Spleen (tissue), 7 donors: ENCODE results near the gene ROR1.

Source experiments
- POLR2AphosphoS5 ChIP-seq, 3 donors: sonication (generic); formaldehyde crosslinking; IDR thresholded peaks; one replicate each; pipeline ENCODE4 v1.5.1; 2017; ENCODE audit warnings: antibody characterized with exemption in 3 of 3
- TF ChIP-seq, protein P1 (sequence below), 11 experiments: fragments of 200-600 bp in 7 of 11; fragments of 450-650 bp in 4 of 11; sonication (generic) in 4 of 11; IDR thresholded peaks in 8 of 11; conservative IDR thresholded peaks in 3 of 11; 1 replicate in 7 of 11; 2 replicates in 4 of 11; pipeline versions ENCODE4 v1.4.0 to v1.8.0; 2016 to 2021; ENCODE audit warnings: antibody characterized with exemption in 11 of 11, inconsistent platforms in 4 of 11, mild to moderate bottlenecking in 1 of 11
- donor health status: DM: no; HTN: no; CAD: no; lungs with moderate emphysema.
- donor health status: DM: no; HTN: no; CAD: no.
- donor health status: DM: no; HTN: no; CAD: no.

DNA sequence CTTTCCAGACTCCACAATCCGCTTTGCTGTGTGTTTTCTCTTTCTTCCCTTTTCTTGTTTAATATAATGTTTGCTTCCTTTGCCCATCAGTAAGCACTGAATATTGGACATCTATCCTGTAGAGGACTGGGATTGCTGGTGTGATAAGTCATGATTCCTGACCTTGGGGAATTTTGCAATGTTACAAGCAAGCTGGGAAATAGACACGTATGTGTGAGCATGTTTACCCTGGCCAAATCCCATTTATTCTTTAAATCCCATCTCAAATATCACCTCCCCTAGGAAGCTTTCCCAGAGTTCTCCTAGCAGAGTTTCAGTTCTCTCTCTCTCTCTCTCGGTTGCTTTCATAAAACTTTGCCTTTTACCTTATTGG, 155.3 kb downstream of the ROR1 start:
- TF ChIP-seq POLR2AphosphoS5 (IDR thresholded peaks at IDR 0.05), result no peak
- TF ChIP-seq, protein P1, sequence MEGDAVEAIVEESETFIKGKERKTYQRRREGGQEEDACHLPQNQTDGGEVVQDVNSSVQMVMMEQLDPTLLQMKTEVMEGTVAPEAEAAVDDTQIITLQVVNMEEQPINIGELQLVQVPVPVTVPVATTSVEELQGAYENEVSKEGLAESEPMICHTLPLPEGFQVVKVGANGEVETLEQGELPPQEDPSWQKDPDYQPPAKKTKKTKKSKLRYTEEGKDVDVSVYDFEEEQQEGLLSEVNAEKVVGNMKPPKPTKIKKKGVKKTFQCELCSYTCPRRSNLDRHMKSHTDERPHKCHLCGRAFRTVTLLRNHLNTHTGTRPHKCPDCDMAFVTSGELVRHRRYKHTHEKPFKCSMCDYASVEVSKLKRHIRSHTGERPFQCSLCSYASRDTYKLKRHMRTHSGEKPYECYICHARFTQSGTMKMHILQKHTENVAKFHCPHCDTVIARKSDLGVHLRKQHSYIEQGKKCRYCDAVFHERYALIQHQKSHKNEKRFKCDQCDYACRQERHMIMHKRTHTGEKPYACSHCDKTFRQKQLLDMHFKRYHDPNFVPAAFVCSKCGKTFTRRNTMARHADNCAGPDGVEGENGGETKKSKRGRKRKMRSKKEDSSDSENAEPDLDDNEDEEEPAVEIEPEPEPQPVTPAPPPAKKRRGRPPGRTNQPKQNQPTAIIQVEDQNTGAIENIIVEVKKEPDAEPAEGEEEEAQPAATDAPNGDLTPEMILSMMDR (IDR thresholded peaks at IDR 0.05 in 8 of 11, conservative IDR thresholded peaks at IDR 0.05 in 3 of 11), result no peak
